GM12878 (cell line): Measurements from ENCODE around the gene TEX22.

Experiments
- BCL11A ChIP-seq: IDR thresholded peaks from 2 replicates; pipeline ENCODE4 v1.6.1; 2011; ENCODE audit warnings: low read depth, low read length
- CEBPB ChIP-seq, 2 experiments: fragments of 150-350 bp in 1 of 2; IDR thresholded peaks; 2 replicates each; pipeline ENCODE4 v1.6.1; 2012 to 2014; ENCODE audit warnings: low read depth in 2 of 2, low read length in 2 of 2, borderline replicate concordance in 1 of 2, inconsistent platforms in 1 of 2
- EZH2 ChIP-seq: IDR thresholded peaks from 2 replicates; pipeline ENCODE4 v1.6.1; 2012; ENCODE audit warnings: low read depth, mild to moderate bottlenecking, control low read depth, inconsistent platforms, low read length, borderline replicate concordance; ENCODE audit not compliant: control insufficient read depth
- GABPA ChIP-seq: IDR thresholded peaks from 2 replicates; pipeline ENCODE4 v1.6.1; 2014; ENCODE audit warnings: antibody characterized with exemption, low read depth, mild to moderate bottlenecking, inconsistent platforms
- JUND ChIP-seq: IDR thresholded peaks from 2 replicates; pipeline ENCODE4 v1.6.1; 2012; ENCODE audit warnings: low read depth, mild to moderate bottlenecking, low read length, improper control_type of control experiment, moderate library complexity
- NBN ChIP-seq: fragments of 450-650 bp; IDR thresholded peaks from 2 replicates; pipeline ENCODE4 v1.6.1; 2016
- PBX3 ChIP-seq: IDR thresholded peaks from 2 replicates; pipeline ENCODE4 v1.6.1; 2011; ENCODE audit warnings: mild to moderate bottlenecking, low read depth, low read length, moderate library complexity; ENCODE audit not compliant: insufficient replicate concordance
- POLR2A ChIP-seq: IDR thresholded peaks from 2 replicates; pipeline ENCODE4 v1.6.1; 2011; ENCODE audit warnings: low read depth, mild to moderate bottlenecking, low read length
- ZNF274 ChIP-seq: IDR thresholded peaks from one replicate; pipeline ENCODE4 v1.8.0; 2011; ENCODE audit not compliant: insufficient read length, insufficient read depth
- TF ChIP-seq, protein P1 (sequence below), 3 experiments: IDR thresholded peaks in 2 of 3; conservative IDR thresholded peaks in 1 of 3; 2 replicates each; pipeline ENCODE4 v1.5.1; 2011; ENCODE audit warnings: low read depth in 3 of 3, low read length in 3 of 3, mild to moderate bottlenecking in 3 of 3, control low read depth in 2 of 3, moderate library complexity in 2 of 3, inconsistent platforms in 1 of 3, mixed read lengths in 1 of 3; ENCODE audit not compliant: control insufficient read depth in 2 of 3, insufficient read depth in 1 of 3; ENCODE audit errors: extremely low read depth in 1 of 3
- TF ChIP-seq, protein P2 (sequence below): IDR thresholded peaks from 2 replicates; pipeline ENCODE4 v1.6.1; 2012; ENCODE audit warnings: low read depth, low read length, improper control_type of control experiment
- TF ChIP-seq, protein P3 (sequence below): IDR thresholded peaks from 2 replicates; pipeline ENCODE4 v1.6.1; 2011; ENCODE audit warnings: low read depth, mild to moderate bottlenecking, low read length, moderate library complexity, borderline replicate concordance; ENCODE audit errors: extremely low read depth

- TF ChIP-seq PBX3 (no peak), POLR2A (no peak), EZH2 (no peak), ZNF274 (no peak), JUND (no peak), CEBPB (IDR thresholded peaks at IDR 0.05; ENCODE audit: borderline replicate concordance in 1 of 2, low read depth in 2 of 2, low read length in 2 of 2) (no peak), GABPA (no peak), NBN (no peak), BCL11A (no peak)
- TF ChIP-seq, protein P1, sequence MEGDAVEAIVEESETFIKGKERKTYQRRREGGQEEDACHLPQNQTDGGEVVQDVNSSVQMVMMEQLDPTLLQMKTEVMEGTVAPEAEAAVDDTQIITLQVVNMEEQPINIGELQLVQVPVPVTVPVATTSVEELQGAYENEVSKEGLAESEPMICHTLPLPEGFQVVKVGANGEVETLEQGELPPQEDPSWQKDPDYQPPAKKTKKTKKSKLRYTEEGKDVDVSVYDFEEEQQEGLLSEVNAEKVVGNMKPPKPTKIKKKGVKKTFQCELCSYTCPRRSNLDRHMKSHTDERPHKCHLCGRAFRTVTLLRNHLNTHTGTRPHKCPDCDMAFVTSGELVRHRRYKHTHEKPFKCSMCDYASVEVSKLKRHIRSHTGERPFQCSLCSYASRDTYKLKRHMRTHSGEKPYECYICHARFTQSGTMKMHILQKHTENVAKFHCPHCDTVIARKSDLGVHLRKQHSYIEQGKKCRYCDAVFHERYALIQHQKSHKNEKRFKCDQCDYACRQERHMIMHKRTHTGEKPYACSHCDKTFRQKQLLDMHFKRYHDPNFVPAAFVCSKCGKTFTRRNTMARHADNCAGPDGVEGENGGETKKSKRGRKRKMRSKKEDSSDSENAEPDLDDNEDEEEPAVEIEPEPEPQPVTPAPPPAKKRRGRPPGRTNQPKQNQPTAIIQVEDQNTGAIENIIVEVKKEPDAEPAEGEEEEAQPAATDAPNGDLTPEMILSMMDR (IDR thresholded peaks at IDR 0.05 in 2 of 3, conservative IDR thresholded peaks at IDR 0.05 in 1 of 3; ENCODE audit: control insufficient read depth in 2 of 3, extremely low read depth in 1 of 3, insufficient read depth in 1 of 3, low read depth in 3 of 3, low read length in 3 of 3) = no peak
- TF ChIP-seq, protein P2, sequence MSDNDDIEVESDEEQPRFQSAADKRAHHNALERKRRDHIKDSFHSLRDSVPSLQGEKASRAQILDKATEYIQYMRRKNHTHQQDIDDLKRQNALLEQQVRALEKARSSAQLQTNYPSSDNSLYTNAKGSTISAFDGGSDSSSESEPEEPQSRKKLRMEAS = no peak
- TF ChIP-seq, protein P3, sequence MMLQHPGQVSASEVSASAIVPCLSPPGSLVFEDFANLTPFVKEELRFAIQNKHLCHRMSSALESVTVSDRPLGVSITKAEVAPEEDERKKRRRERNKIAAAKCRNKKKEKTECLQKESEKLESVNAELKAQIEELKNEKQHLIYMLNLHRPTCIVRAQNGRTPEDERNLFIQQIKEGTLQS = no peak
Observed at GRCh38 chr14:105447651-105448640, 49.6 kb downstream of the TEX22 start.
